DOHH2 (cell line): ENCODE measurements around the gene ZYX.

Experiments used
- CTCF ChIP-seq: fragments of 200-600 bp; sonication (generic); IDR thresholded peaks from one replicate; pipeline ENCODE4 v1.5.1; 2014; ENCODE audit warnings: antibody characterized with exemption, mild to moderate bottlenecking, low read depth, low read length; ENCODE audit not compliant: poor library complexity, severe bottlenecking
- EZH2phosphoT487 ChIP-seq: fragments of 200-600 bp; sonication (generic); IDR thresholded peaks from 2 replicates; pipeline ENCODE4 v1.6.1; 2017; ENCODE audit warnings: borderline replicate concordance, mild to moderate bottlenecking, antibody characterized with exemption, low read length, moderate library complexity, mixed read lengths

DNA sequence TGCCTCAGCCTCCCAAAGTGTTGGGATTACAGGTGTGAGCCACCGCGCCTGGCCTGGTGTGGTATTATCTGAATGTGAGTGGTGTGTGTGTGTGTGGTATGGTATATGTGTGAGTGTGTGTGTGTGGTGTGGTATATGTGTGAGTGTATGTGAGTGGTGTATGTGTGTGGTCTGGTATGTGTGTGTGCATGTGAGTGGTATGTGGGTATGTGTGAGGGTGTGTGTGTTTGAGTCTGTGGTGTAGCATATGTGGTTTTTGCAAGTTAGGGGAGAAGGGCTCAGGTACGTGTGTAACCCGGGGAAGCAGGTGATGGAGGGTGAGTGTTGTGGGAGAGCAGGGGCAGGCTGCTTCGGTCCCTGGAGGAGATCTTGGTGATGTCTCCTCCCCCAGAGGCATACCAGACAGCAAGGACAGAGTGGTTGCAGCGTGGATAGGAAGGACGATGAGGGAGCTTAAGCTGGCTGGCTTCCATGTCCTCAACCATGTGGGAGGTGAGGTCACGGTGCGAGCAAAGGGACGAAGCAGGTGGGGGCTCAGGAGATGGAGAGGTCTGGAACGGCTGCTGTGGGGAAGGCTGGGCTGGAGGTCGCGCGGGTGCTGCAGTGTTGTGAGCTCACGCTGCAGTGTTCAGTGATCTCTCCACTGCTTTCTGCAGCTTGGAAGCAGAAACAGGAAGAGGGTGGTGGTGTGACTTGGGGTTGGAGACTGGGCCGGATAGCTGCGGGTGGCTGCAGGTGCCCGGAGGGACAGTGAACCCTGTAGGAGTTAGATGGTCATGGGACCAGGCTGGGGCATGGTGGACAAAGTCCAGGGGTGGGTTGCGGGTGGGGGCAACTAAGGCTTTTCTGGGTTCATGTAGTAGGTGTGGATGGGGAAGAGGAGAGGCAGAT is 5.0 kb downstream of the ZYX start:
- no peak for TF ChIP-seq CTCF
- no peak for TF ChIP-seq EZH2phosphoT487
